Lower lobe of right lung (tissue), 2 donors: ENCODE results near the gene FAM107B. TPM values are rescaled to one million over a fixed set of nuclear protein-coding genes. Genes with fewer than 3 reads are reported as not detected.

Experiments used
- ATAC-seq, 2 donors: fragments of 200-7000 bp; cut with Tn5 transposase; one replicate each; pipeline ENCODE4 v1.9.1; 2020 to 2022; ENCODE audit warnings: mild to moderate bottlenecking in 2 of 2, moderate library complexity in 2 of 2
- DNase-seq: peaks from one replicate; pipeline ENCODE4 v3.0.0-alpha.2; 2020
- H3K27ac ChIP-seq: fragments of 200-600 bp; one replicate; pipeline ENCODE4 v1.8.0; 2022
- H3K27me3 ChIP-seq: fragments of 200-600 bp; one replicate; pipeline ENCODE4 v1.8.0; 2022; ENCODE audit warnings: low read depth
- H3K36me3 ChIP-seq: fragments of 200-600 bp; one replicate; pipeline ENCODE4 v1.8.0; 2022; ENCODE audit warnings: mild to moderate bottlenecking
- H3K4me1 ChIP-seq: fragments of 200-600 bp; one replicate; pipeline ENCODE4 v1.8.0; 2022
- H3K4me3 ChIP-seq: fragments of 200-600 bp; one replicate; pipeline ENCODE4 v1.8.0; 2022; ENCODE audit warnings: mild to moderate bottlenecking
- H3K9me3 ChIP-seq: fragments of 200-600 bp; one replicate; pipeline ENCODE4 v1.8.0; 2022
- intact Hi-C: fragments of 100-400 bp; cut with DNase I; formaldehyde crosslinking; loops from one replicate; pipeline ENCODE4 v1.11.0; 2022
- total RNA-seq: library from RNA; stranded (reverse); fragmentation: NEBNext Ultra II Directional; extraction: Animal tissue kit (Norgen Biotek cat#: 25700); gene quantifications from one replicate; pipeline ENCODE4 v1.2.1, GENCODE V29; 2021
- TF ChIP-seq, protein P1 (sequence below): fragments of 200-600 bp; IDR thresholded peaks from one replicate; pipeline ENCODE4 v1.8.0; 2022; ENCODE audit warnings: antibody characterized with exemption, mild to moderate bottlenecking
- donor health status: DM: no; HTN: yes; CAD: no; lungs with severe emphysema.

Gene FAM107B
- total RNA-seq, 1 donor from 2014 or later = 75.4 TPM

DNA sequence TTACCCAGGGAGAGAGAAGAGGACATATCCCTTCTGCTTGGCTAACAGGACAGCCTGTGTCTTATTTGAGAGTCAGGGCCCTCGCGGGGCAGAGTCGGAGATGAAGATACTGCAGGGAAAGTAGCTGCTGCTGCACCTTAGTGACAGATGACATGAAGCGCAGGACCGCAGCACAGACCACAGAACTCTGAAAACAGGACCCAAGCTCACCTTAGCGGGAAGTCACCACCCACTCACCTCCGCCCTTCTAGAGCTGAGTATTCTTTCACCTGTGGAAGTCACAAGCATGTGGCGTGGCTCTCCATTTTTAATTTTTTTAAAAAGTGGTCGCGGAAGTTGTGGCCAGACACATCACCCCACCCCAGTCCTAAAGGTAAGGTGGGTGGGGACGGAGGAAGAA is 191.4 kb downstream of the FAM107B start:
- H3K4me1 ChIP-seq = peaks cover 66% of the 10 kb centered on the region
- peak in 1 of 2 donors; percentile 34 for ATAC-seq
- intact Hi-C loops = no loop called here
- no peak for DNase-seq
- no peak overlapping the region for H3K4me3 ChIP-seq
- no peaks in the 10 kb centered on the region for H3K9me3 ChIP-seq
- TF ChIP-seq, protein P1, sequence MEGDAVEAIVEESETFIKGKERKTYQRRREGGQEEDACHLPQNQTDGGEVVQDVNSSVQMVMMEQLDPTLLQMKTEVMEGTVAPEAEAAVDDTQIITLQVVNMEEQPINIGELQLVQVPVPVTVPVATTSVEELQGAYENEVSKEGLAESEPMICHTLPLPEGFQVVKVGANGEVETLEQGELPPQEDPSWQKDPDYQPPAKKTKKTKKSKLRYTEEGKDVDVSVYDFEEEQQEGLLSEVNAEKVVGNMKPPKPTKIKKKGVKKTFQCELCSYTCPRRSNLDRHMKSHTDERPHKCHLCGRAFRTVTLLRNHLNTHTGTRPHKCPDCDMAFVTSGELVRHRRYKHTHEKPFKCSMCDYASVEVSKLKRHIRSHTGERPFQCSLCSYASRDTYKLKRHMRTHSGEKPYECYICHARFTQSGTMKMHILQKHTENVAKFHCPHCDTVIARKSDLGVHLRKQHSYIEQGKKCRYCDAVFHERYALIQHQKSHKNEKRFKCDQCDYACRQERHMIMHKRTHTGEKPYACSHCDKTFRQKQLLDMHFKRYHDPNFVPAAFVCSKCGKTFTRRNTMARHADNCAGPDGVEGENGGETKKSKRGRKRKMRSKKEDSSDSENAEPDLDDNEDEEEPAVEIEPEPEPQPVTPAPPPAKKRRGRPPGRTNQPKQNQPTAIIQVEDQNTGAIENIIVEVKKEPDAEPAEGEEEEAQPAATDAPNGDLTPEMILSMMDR = no peak
- H3K27me3 ChIP-seq = no peaks in the 10 kb centered on the region
- no peaks in the 10 kb centered on the region for H3K36me3 ChIP-seq
- no peak overlapping the region for H3K27ac ChIP-seq

DNA sequence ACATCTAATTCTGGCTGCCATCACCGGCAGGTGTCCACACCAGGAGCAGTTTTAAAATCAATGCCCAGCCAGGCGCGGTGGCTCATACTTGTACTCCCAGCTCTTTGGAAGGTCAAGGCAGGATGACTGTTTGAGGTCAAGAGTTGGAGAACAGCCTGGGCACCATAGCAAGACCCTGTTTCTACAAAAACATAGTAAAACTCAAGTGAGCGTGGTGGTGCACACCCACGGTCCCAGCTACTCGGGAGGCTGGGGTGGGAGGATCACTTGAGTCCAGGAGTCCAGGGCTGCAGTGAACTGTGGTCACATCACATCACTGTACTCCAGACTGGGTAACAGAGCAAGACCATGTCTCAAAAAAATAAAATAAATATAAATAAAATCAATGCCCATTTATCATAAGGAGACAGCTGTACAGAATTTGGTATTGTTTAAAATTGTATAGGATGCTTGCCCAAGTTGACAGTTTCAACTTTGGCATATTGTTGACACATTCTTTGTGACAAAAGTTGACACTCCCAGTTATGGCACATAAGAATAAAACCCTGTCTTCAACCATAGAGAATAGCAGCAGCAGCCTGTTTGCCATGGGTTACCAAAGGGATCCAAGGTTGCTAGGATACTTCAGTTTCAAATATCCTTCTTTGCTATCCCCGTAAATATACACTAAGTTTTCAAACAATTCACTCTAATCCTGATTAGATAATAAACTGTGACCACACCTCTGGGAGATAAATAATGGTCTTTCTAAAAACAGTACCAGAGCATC is 193.0 kb downstream of the FAM107B start:
- no peak for ATAC-seq
- no peaks in the 10 kb centered on the region for H3K9me3 ChIP-seq
- H3K4me1 ChIP-seq = peaks cover 68% of the 10 kb centered on the region
- intact Hi-C loops = no loop called here
- TF ChIP-seq, protein P1 = no peak
- no peaks in the 10 kb centered on the region for H3K36me3 ChIP-seq
- no peak overlapping the region for H3K27ac ChIP-seq
- DNase-seq = no peak
- no peak overlapping the region for H3K4me3 ChIP-seq
- H3K27me3 ChIP-seq = no peaks in the 10 kb centered on the region

DNA sequence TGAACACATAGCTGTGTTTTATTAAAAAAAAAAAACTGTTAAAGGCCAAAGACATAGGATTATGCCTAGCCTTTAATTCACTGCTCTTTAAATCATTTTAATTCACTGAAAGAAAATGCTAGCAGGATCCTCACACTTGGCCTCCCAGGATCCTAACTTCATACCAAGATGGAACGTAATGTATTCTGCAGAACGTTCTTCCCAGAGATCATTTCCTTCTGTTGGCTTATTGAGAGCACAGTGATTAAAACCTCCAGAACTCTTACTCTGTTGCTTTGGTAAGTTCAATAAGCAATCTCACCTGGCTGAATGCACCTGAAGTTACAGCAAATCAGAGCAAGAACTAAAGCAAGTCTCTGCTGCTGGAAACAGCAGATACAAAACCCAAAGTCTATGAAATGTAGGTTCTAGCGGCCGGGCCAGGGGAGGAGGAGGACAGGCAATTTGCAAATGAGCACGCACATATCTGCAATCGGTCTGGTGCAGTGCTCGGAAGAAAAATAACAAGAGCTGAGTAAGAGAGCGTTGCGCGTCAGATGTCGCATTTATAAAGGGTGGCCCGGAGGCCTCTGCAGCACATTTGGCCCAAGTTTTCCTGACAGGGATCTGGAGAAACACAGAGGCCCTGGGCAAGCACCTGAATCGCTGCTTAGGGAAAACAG is 193.9 kb downstream of the FAM107B start:
- intact Hi-C loops = no loop called here
- TF ChIP-seq, protein P1 = no peak
- Histone ChIP-seq H3K36me3 (no peaks in the 10 kb centered on the region), H3K4me1 (peaks cover 60% of the 10 kb centered on the region), H3K9me3 (no peaks in the 10 kb centered on the region), H3K4me3 (no peak overlapping the region), H3K27ac (no peak overlapping the region), H3K27me3 (no peaks in the 10 kb centered on the region)
- ATAC-seq (no peak), DNase-seq (no peak)

DNA sequence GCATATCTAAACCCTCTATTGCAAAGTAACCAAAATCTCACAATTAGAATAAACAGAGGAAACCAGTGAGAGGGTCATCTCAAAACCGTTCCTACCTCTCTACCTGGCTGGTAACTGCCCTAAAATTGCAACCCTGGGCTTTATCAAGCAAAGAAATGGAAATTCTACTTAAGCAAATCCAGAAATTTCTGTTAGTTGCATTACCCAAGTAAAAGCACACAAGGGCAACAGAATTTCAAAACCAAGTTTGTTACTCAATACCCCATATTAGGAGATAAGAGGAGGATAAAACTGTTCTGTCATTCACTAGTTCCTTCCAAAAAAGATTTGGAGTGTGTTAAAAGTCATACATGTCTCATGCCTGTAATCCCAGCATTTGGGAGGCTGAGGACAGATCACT is 195.3 kb downstream of the FAM107B start:
- Histone ChIP-seq H3K27me3 (no peaks in the 10 kb centered on the region), H3K9me3 (no peaks in the 10 kb centered on the region), H3K4me3 (no peak overlapping the region), H3K4me1 (peaks cover 49% of the 10 kb centered on the region), H3K27ac (peak overlapping the region; percentile 70), H3K36me3 (no peaks in the 10 kb centered on the region)
- intact Hi-C loops = no loop called here
- ATAC-seq = peak; percentile 25 to 56
- TF ChIP-seq, protein P1 = no peak
- DNase-seq = no peak

DNA sequence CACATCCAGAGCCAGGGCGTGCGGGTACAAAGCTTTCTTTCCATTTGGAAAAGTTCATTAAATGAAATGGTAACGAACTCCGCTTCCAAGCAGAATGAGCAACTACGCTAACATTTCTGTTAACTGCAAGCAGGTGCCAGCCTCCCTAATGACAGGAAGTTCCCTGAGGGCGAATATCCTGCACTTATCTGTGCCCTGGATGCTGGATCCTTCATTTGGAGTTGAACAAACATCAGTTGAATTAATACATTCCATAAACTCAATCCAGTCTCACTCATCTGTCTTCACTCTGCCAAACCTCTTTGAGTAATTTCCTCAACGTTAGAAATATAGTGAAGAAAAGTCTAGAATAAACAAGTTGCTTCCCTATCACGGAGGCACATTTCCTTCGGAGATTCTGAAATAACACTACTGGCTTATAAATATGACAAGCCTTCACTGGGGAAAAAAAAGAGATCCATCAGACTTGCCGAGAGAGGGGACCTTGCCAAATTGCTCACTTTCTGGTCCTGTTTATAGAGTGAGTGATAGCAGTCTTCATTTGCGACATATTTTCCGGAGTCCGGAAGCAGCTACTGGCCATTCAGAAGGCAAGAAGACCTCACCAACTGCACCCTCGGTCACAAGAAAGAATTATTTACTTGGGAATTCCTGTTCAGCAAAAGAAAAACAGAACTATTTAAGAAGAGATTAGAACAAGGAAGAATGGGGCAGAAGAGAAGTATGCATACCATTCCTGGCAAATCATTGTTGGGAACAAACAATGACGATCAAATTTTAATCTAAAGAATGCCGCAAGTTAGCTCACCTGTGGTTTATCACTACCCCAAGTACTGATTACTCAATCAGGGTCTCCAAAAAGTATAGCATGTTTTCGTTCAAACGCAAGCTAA is 196.4 kb downstream of the FAM107B start:
- peak overlapping the region; percentile 24 for H3K4me3 ChIP-seq
- H3K4me1 ChIP-seq = peaks cover 54% of the 10 kb centered on the region
- intact Hi-C loops = no loop called here
- DNase-seq (no peak), ATAC-seq (peak; percentile 60 to 77)
- H3K27me3 ChIP-seq = no peaks in the 10 kb centered on the region
- peak overlapping the region; percentile 70 for H3K27ac ChIP-seq
- no peaks in the 10 kb centered on the region for H3K36me3 ChIP-seq
- H3K9me3 ChIP-seq = no peaks in the 10 kb centered on the region
- TF ChIP-seq, protein P1 = no peak
